Dedifferentiated amniotic fluid mesenchymal stem cell (primary cell): ENCODE results near the gene ALG12.
A peak's percentile ranks its signal among the peaks of the same experiment; 100 is the strongest.
"Not testable (repeated sequence)": the region's sequence is repeated elsewhere in the genome, so short reads cannot be mapped to it uniquely, and the experiment has no call there.

Experiments
- DNase-seq: peaks from one replicate; pipeline ENCODE4 v3.0.0-alpha.2; 2016; ENCODE audit errors: extremely low spot score

Gene ALG12

DNA sequence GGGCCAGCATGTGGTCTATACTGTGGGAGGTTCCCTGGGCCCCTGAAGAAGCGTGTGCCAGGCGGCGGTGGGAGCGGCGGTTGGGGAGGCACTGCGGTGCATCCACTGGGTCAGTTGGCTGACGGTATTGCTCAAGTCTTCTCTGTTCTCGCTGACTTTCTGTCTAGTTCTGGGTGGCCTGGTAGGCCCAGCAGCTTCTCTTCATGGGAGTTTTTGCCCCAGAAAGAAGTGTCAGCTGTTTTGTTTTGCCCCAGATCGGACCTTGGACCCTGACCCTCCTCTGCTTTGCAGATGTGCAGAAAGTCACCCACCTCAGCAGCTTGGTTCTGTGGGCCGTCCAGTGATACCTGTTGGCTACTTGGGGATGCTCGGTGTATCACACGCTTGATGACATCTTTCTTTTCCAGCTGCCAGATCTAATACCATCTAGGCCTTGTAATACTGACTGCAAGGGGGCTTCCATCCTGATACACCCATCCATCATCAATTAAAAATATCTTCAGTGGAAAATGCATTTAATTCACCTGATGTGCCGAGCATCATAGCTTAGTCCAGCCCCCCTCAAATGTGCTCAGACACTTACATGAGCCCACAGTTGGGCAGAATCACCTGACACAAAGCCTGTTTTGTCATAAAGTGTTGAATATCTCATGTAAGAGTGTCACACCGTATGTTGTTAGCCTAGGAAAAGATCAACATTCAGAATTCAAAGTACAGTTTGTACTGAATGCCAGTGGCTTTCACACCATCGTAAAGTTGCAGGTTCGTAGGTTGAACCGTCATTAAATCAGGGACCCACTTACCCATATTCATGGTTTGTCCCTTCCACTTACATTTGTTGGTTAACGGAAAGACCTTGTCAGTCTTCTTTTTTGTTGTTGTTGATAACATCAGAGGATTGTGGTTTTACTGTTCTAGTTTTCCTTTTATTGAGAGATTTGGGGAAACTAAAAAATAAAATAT lies 50.7 kb downstream of the ALG12 start:
- DNase-seq = no peak

- DNase-seq = no peak
These were observed 51.6 kb downstream of the ALG12 start for GRCh38 chr22:49866646-49867045.

- no peak for DNase-seq
These were observed 52.1 kb downstream of the ALG12 start for GRCh38 chr22:49866134-49866533.

DNA sequence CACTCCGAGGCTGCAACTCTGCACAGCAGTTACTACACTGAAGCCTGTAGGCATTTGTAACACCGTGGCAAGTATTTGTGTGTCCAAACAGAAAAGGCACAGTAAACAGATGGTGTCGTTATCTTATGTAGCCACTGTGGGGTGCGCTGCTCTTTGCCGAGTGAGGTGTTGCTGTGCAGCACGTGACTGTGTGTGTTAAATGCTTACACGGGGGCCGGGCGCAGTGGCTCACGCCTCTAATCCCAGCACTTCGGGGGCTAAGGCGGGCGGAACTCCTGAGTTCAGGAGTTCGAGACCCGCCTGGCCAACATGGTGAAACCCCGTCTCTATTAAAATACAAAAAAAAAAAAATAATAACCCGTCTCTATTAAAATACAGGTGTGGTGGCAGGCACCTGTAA lies 53.1 kb downstream of the ALG12 start:
- DNase-seq = no peak

DNA sequence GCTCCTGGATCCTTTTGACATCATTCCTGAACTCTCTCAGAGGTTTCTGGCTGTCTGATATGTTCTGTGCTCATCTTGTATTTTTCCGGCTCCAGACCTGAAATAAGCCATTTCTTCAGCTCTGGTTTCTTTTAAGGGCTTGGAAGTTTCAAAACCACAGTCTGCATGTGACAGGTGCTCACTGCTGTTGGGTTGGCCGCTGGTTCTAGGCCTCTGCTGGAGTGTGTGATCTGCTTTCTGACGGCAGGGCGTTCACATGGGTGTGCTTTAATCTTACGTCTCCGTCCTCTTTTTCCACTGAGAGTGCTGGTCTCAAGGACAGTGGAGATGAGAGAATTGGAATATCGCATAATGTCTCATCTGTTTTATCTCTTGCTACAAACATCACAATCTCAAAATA lies 54.3 kb downstream of the ALG12 start:
- DNase-seq = no peak

- DNase-seq = no peak
These were observed 55.8 kb downstream of the ALG12 start for GRCh38 chr22:49862496-49862776.

DNA sequence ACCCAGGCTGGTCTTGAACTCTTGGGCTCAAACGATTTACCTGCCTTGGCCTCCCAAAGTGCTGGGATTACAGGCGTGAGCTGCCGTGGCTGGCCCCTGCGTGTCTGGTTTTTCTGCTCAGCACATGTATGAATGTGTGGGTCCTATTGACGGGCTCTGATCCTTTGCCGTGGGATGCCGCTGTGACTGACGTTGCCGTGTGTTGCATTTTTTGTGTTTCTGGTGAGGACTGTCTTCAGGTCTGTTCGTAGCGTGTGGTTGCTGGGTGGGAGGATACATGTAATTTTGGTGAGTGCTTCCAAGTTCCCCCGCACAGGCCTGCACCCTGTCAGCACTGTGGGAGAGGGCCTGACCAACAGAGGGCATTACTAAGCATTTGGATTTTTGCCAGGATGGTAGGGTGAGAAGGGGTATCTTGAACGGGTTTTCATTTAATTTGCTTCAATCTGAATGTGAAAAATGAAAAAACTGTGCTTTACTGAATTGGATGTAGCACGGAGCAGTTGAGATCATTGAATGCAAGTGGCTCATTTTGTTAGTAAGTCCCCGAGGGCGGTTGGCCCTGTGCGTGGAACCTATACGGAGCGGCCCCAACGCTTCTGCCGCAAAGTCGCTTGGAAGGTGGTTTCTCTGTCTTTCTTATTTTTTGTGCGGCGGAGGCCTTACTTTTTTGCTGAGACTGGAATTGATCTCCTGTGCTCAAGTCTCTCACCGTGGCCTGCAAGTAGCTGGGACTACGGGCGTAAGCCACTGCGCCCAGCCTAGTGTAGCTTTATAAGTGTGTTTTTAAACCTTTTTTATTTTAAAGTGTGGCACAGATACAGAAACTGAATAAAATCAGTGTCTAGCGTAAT lies 56.4 kb downstream of the ALG12 start:
- DNase-seq = no peak

GRCh38 chr22:49858827-49859226 lies 59.4 kb downstream of the ALG12 start:
- DNase-seq = no peak

DNA sequence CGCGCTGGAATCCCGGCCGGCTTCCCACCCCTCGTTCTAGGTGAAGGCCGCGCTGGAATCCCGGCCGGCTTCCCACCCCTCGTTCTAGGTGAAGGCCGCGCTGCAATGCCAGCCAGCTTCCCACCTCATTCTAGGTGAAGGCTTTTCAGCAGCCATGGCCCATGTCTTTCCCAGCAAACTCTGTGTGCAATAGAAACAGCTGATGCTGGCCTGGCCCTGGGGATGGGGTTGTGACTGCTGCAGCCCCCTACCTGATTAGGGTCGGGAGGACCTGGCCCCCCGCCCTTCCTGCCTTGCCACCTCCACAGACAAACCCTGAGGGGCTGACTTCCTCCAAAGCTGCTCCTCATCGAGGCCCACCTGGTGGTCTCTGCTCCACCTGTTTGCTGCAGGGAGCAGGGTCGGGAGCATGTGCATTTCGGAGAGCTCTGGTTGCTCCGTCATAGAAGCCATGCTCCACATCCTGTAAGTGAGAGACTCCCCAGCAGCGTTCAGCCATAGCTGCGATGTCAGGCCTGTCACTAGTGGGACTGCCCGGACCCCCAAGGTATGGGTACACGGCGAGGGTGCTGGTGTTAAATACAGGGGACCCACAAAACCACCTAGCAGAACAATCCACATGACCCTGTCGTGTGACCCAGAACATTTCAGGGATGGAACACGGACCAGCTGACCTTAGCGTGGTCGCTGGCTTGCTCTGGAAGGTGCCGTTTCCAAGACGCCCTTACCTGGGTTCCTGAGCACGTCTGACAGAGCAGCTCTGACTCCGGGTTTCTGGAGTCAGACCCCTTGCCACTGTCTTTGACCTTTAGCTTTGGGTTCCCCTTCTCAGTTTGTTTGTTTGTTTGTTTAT lies 61.2 kb downstream of the ALG12 start:
- no peak for DNase-seq

DNA sequence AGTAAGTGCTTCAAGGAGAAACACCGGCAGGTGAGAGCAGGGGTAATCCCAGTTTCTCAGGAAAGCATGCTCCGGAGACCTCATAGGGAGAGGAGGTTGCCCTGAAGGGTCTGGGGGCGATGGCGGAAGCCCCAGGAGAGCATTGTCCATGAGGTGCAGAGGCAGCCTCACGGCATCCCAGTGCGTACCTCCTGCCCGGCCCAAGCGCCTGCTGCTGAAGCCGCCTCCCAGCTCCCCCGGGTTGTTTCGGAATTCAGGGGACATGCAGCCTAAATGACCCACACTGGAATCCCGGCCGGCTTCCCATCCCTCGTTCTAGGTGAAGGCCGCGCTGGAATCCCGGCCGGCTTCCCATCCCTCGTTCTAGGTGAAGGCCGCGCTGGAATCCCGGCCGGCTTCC lies 61.9 kb downstream of the ALG12 start:
- no peak for DNase-seq

DNA sequence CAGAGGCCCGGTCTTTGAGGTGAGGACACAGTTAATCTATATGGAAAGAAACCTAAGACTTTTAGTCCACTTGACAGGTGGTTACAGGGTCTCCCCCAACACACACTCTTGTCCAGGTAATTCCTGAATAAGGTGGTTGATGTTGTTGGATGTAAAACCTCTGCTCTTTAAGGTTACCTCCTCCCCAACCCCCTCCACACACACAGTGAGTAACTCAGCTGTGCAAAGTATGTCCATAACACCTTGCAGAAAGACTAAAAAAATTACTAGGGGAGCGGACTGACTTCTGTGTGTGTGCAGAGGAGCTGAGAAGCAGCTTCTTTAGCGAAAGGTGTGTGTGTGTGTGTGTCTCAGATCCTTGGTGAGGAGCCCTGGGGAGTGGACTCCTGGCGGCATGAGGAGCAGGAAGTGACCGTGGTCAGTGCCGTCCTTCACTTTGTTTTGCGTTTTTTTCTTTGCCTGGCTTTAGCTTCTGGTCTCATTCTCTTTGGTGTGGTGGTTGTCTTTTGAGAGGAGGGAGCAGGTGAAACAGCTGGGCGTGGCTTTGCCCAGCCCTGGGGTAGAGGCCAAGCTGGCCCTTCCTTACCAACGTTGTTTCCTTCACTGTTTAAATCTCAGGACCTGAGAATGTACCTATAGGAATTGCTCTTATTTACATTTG lies 62.9 kb downstream of the ALG12 start:
- DNase-seq = no peak

DNA sequence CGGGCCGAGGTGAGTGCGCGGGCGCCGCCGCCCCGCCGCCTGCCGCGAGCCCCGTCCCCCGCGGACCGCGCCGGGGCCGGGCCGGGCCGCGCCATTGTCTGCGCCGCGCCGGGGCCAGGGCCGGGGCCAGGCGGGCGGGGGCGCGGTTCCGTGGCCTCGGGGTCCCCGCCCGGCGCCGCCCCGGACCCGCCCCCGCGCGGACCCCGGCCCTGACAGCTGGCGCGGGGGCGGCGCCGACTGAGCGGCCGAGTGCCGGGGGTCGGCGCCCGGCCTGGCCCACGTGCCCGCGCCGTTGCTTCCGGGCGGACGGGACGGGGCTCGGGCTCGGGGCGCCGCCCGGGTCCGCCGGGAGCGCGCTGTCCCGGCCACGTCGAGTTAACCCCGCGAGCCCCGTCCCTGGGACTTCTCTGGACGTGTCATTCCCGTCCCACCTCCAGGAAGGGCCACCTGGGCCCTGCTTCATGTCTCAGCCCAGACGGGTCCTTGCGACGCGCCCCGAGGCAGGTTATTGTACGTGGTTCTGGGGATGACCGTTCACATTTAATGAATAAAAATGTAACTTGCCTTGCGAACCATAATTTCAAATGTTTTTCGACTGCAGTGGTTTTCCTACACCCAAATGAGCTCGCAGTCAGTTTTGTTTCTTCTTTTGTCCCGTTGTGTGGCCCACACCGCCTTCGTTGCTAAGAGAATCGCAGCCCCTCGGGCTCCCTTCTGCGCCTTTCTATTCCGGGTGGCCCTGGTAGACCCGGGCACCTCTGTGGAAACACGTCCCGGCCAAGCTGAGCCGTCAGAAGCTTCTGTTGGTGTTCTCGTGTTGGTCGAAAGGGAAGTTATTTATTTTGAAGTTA lies 64.0 kb downstream of the ALG12 start:
- peak; percentile 28 for DNase-seq

GRCh38 chr22:49852898-49853894 lies 65.0 kb downstream of the ALG12 start, which contains the start of gene ZBED4:
Gene ZBED4 (plus strand): TSS chr22:49853844. CDS start chr22:49883663, 29,819 bp downstream.
- peak; percentile 93 for DNase-seq

GRCh38 chr22:49852568-49852897 lies 65.7 kb downstream of the ALG12 start:
- not testable (repeated sequence) for DNase-seq

DNA sequence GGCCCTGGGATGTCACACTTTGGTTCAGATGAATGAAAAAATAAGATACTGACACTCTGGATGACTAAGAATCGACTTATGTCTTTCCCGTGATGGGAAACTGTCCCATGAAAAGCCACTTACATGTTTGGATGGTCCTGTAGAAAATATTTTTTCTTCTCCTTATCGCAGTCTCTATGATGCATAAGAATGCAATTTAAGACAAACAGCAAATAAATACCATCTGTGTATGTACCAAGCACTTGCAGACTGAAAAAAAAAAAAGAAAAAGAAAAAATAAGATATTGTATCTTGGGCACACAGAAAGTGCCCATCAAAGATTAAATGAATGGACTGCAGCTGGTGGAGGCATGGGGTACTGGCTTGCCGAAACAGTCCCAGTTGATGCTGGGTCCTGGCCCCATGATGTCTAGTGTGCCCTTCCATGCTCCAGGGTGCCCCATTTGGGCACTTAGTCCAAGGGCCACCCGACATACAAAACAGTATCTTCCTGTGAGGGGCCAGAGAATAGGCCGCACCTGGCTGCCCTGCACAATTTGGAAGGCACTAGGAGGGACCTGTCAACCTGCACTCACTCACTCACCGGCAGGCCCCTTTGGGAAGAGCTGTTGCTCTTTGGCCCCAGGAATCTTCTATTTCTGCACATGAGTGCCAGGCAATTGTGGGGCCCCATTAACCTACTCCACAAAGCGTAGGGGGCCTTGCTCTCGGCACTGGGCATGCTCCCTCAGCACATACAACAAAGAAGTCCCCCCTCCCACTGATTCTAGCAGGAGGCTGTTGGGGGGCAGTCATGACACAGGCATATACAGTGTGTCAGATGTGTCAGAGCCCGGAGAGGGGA lies 67.1 kb downstream of the ALG12 start:
- DNase-seq = no peak
